Medulla oblongata (tissue), 1 donor: ENCODE results near the gene RBM38.

Experiments used
- DNase-seq: peaks from one replicate; pipeline ENCODE4 v3.0.0-alpha.2; 2015; ENCODE audit errors: extremely low spot score

The RBM38 gene

DNA sequence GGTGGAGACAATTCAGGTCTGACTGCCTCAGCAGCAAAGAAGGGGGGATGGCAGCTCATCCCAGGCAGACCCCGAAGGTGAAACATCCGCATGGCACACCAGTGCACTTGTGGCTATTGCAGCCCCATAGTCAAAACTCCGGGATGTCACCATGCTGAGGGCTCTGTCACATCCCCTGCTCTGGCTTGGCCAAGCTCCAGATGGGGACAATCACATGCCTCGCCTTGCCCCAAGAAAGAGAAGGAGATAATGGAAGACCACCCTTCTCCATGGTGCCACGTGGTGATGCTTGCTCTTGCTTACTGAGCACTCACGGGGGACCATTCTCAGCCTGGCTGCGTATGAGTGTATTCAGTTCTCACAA lies 60.2 kb downstream of the RBM38 start:
- DNase-seq: no peak

DNA sequence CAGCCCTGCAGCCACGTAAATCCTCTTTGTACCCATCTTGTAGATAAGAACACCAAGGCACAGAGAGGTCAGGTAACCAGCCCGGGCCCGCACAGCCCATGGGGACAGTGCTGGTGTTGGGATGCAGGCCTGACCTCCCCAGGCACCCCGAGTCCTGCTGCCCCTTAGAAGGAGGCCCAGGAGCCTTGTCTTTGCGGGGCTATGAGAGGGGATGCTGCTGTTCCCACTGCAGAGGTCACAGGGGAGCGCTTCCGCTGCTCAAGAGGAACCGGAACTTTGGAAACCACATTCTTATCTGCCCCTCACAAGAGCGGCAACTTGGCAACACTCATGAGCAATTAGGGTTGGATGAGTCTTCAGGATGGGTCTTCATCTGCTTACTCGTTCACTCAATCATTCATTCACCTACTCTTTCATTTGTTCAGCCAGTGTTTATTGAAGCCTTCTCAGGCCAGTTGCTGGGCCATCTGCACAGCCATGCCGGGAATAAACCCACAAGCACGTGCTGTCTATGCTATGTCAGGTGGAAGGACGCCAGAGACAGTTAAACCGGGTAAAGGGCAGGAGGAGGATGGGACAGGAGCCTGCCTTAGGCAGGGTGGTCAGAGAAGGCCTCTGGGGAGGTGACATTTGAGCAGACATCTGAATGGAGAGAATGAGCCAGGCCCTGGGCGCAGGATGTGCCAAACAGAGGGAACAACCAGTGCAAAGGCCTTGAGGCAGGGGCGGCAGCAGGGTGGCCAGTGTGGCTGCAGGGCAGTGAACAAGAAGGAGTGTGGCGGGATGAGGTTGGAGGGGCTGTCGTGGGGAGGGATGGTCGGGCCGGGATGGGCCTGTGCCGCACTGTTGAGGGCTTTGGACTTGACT lies 60.8 kb downstream of the RBM38 start:
- no peak for DNase-seq

- DNase-seq: no peak
These were observed 64.2 kb downstream of the RBM38 start for GRCh38 chr20:57455386-57455785.

DNA sequence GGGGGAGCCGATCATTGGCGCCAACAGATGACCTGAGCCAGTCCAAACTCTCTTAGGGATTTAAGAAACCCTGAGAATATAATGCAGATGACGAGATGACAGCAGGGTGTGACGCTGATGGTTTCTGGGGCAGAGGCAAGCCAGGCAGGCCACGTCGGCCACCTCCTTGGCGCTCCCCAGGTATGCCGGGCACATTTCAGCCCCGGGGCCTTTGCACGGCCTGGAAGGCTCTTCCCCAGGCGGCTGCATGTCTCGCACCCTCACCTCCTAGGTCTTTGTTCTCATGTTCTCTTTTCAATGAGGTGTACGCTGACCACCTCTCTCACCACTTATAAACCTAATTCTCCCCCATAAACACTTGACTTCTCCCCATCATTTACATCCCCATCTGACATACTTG lies 64.9 kb downstream of the RBM38 start:
- DNase-seq: no peak

- DNase-seq: peak; percentile 33
These were observed 66.3 kb downstream of the RBM38 start for GRCh38 chr20:57457243-57458095.

- peak; percentile 85 for DNase-seq
These were observed 67.4 kb downstream of the RBM38 start for GRCh38 chr20:57458400-57459160.
